ENCODE results near the gene BAIAP2L1. TPM values are rescaled to one million over a fixed set of nuclear protein-coding genes. Genes with fewer than 3 reads are reported as not detected.

The BAIAP2L1 gene
- total RNA-seq, 4 donors from 2014 or later = 16.5 to 29.3 (median 20.5) TPM

- peak overlapping the region; percentile 32 to 98 (median 56) for H3K27ac ChIP-seq
- WGBS, 2 donors = 50 to 77% methylated on average over 6 of the region's 6 CpGs
- TF ChIP-seq POLR2A (IDR thresholded peaks at IDR 0.05) (no peak), CTCF (IDR thresholded peaks at IDR 0.05) (no peak)
- H3K27me3 ChIP-seq = no peaks in the 10 kb centered on the region
- intact Hi-C loops (cut with DNase I) = no loop called here
- H3K9me3 ChIP-seq = no peaks in the 10 kb centered on the region
- DNase-seq = no peak
- H3K4me3 ChIP-seq = no peak overlapping the region
- H3K36me3 ChIP-seq = peaks cover 0 to 32% (median 4%) of the 10 kb centered on the region in 3 donors
- peaks cover 21 to 77% (median 31%) of the 10 kb centered on the region in 3 donors for H3K4me1 ChIP-seq
Observed at GRCh38 chr7:98249106-98249505, 151.8 kb downstream of the BAIAP2L1 start.

GRCh38 chr7:98248156-98248555, 152.7 kb downstream of the BAIAP2L1 start:
- H3K36me3 ChIP-seq = peaks cover 0 to 41% (median 4%) of the 10 kb centered on the region in 3 donors
- DNase-seq = no peak
- intact Hi-C loops (cut with DNase I) = no loop called here
- 94 to 100% methylated on average over 5 to 11 of the region's 12 CpGs for WGBS, 2 donors
- H3K9me3 ChIP-seq = no peaks in the 10 kb centered on the region
- no peak overlapping the region for H3K4me3 ChIP-seq
- no peak for TF ChIP-seq CTCF (IDR thresholded peaks at IDR 0.05)
- TF ChIP-seq POLR2A (IDR thresholded peaks at IDR 0.05) = no peak
- peaks cover 18 to 68% (median 27%) of the 10 kb centered on the region in 3 donors for H3K4me1 ChIP-seq
- H3K27ac ChIP-seq = no peak overlapping the region
- H3K27me3 ChIP-seq = no peaks in the 10 kb centered on the region

- Histone ChIP-seq H3K4me3 (no peak overlapping the region), H3K4me1 (peaks cover 0 to 40% (median 6%) of the 10 kb centered on the region in 3 donors), H3K9me3 (no peaks in the 10 kb centered on the region), H3K27ac (peak overlapping the region in 1 of 4 donors; percentile 60), H3K36me3 (peaks cover 4 to 68% (median 6%) of the 10 kb centered on the region in 3 donors), H3K27me3 (no peaks in the 10 kb centered on the region)
- 100% methylated on average over 1 to 2 of the region's 14 CpGs for WGBS, 2 donors
- TF ChIP-seq POLR2A (IDR thresholded peaks at IDR 0.05) (no peak), CTCF (IDR thresholded peaks at IDR 0.05) (no peak)
- intact Hi-C loops (cut with DNase I) = no loop called here
- no peak for DNase-seq
Observed at GRCh38 chr7:98244871-98245270, 156.0 kb downstream of the BAIAP2L1 start.

GRCh38 chr7:98242934-98243333, 158.0 kb downstream of the BAIAP2L1 start:
- no peak overlapping the region for H3K27ac ChIP-seq
- TF ChIP-seq POLR2A (IDR thresholded peaks at IDR 0.05) = no peak
- no peak for TF ChIP-seq CTCF (IDR thresholded peaks at IDR 0.05)
- no peaks in the 10 kb centered on the region for H3K9me3 ChIP-seq
- H3K4me3 ChIP-seq = no peak overlapping the region
- intact Hi-C loops (cut with DNase I) = no loop called here
- WGBS, 2 donors = 80 to 90% methylated on average over 1 to 3 of the region's 4 CpGs
- no peaks in the 10 kb centered on the region for H3K27me3 ChIP-seq
- peaks cover 0 to 23% (median 3%) of the 10 kb centered on the region in 3 donors for H3K4me1 ChIP-seq
- DNase-seq = no peak
- peaks cover 9 to 82% (median 12%) of the 10 kb centered on the region in 3 donors for H3K36me3 ChIP-seq

- Histone ChIP-seq H3K4me3 (no peak overlapping the region), H3K27me3 (no peaks in the 10 kb centered on the region), H3K9me3 (no peaks in the 10 kb centered on the region), H3K36me3 (peaks cover 9 to 82% (median 17%) of the 10 kb centered on the region in 3 donors), H3K4me1 (peaks cover 0 to 20% (median 3%) of the 10 kb centered on the region in 3 donors), H3K27ac (no peak overlapping the region)
- TF ChIP-seq POLR2A (IDR thresholded peaks at IDR 0.05) = no peak
- WGBS, 2 donors = 96% methylated on average over 1 of the region's 1 CpG
- intact Hi-C loops (cut with DNase I) = no loop called here
- no peak for DNase-seq
Observed at GRCh38 chr7:98242342-98242741, 158.5 kb downstream of the BAIAP2L1 start.

Data from esophagus squamous epithelium (tissue), 5 donors.